ENCODE data around the gene MARF1.

Gene MARF1

GRCh38 chr16:15636392-15636873, 6.5 kb downstream of the MARF1 start:
- H3K4me3 Mint-ChIP-seq, result no peak overlapping the region
- peaks cover 81% of the 10 kb centered on the region for H3K36me3 Mint-ChIP-seq (ENCODE audit: low read depth)
- no peak for TF ChIP-seq CTCF (IDR thresholded peaks at IDR 0.05; ENCODE audit: unreplicated experiment in 3 of 3)
- H3K27me3 Mint-ChIP-seq (ENCODE audit: low read depth), result no peaks in the 10 kb centered on the region
- peaks cover 10% of the 10 kb centered on the region for H3K4me1 Mint-ChIP-seq
- H3K9me3 Mint-ChIP-seq, result no peaks in the 10 kb centered on the region
- no peak overlapping the region for H3K27ac Mint-ChIP-seq

- Mint-ChIP-seq H3K27me3 (ENCODE audit: low read depth) (no peaks in the 10 kb centered on the region), H3K9me3 (no peaks in the 10 kb centered on the region), H3K36me3 (ENCODE audit: low read depth) (peaks cover 80% of the 10 kb centered on the region), H3K27ac (no peak overlapping the region), H3K4me1 (peaks cover 6% of the 10 kb centered on the region), H3K4me3 (no peak overlapping the region)
- TF ChIP-seq CTCF (IDR thresholded peaks at IDR 0.05; ENCODE audit: unreplicated experiment in 3 of 3), result no peak
These were observed 7.0 kb downstream of the MARF1 start for GRCh38 chr16:15635926-15636325.

GRCh38 chr16:15631730-15632409, 11.1 kb downstream of the MARF1 start:
- H3K4me1 Mint-ChIP-seq, result no peaks in the 10 kb centered on the region
- TF ChIP-seq CTCF (IDR thresholded peaks at IDR 0.05; ENCODE audit: unreplicated experiment in 3 of 3), result no peak
- H3K9me3 Mint-ChIP-seq, result no peaks in the 10 kb centered on the region
- no peak overlapping the region for H3K27ac Mint-ChIP-seq
- H3K36me3 Mint-ChIP-seq (ENCODE audit: low read depth), result peaks cover 74% of the 10 kb centered on the region
- H3K4me3 Mint-ChIP-seq, result no peak overlapping the region
- no peaks in the 10 kb centered on the region for H3K27me3 Mint-ChIP-seq (ENCODE audit: low read depth)

- no peak for TF ChIP-seq CTCF (IDR thresholded peaks at IDR 0.05; ENCODE audit: unreplicated experiment in 3 of 3)
- no peaks in the 10 kb centered on the region for H3K27me3 Mint-ChIP-seq (ENCODE audit: low read depth)
- peaks cover 78% of the 10 kb centered on the region for H3K36me3 Mint-ChIP-seq (ENCODE audit: low read depth)
- no peak overlapping the region for H3K27ac Mint-ChIP-seq
- H3K4me3 Mint-ChIP-seq, result no peak overlapping the region
- no peaks in the 10 kb centered on the region for H3K9me3 Mint-ChIP-seq
- H3K4me1 Mint-ChIP-seq, result no peaks in the 10 kb centered on the region
These were observed 21.1 kb downstream of the MARF1 start for GRCh38 chr16:15621889-15622288.

- H3K27ac Mint-ChIP-seq, result no peak overlapping the region
- H3K4me3 Mint-ChIP-seq, result no peak overlapping the region
- peaks cover 82% of the 10 kb centered on the region for H3K36me3 Mint-ChIP-seq (ENCODE audit: low read depth)
- TF ChIP-seq CTCF (IDR thresholded peaks at IDR 0.05; ENCODE audit: unreplicated experiment in 3 of 3), result no peak
- H3K9me3 Mint-ChIP-seq, result no peaks in the 10 kb centered on the region
- H3K4me1 Mint-ChIP-seq, result no peaks in the 10 kb centered on the region
- H3K27me3 Mint-ChIP-seq (ENCODE audit: low read depth), result no peaks in the 10 kb centered on the region
These were observed 21.5 kb downstream of the MARF1 start for GRCh38 chr16:15621456-15621855.

- H3K36me3 Mint-ChIP-seq (ENCODE audit: low read depth), result peaks cover 85% of the 10 kb centered on the region
- no peak for TF ChIP-seq CTCF (IDR thresholded peaks at IDR 0.05; ENCODE audit: unreplicated experiment in 3 of 3)
These were observed 22.3 kb downstream of the MARF1 start for GRCh38 chr16:15620611-15621195.

More at GRCh38 chr16:15620611-15621195, 22.3 kb downstream of the MARF1 start:
- Mint-ChIP-seq H3K9me3 (no peaks in the 10 kb centered on the region), H3K4me1 (no peaks in the 10 kb centered on the region), H3K4me3 (no peak overlapping the region), H3K27ac (peak overlapping the region in 1 of 3 experiments; percentile 24), H3K27me3 (ENCODE audit: low read depth) (no peaks in the 10 kb centered on the region)
